ENCODE results near the gene ZNF439.

DNA sequence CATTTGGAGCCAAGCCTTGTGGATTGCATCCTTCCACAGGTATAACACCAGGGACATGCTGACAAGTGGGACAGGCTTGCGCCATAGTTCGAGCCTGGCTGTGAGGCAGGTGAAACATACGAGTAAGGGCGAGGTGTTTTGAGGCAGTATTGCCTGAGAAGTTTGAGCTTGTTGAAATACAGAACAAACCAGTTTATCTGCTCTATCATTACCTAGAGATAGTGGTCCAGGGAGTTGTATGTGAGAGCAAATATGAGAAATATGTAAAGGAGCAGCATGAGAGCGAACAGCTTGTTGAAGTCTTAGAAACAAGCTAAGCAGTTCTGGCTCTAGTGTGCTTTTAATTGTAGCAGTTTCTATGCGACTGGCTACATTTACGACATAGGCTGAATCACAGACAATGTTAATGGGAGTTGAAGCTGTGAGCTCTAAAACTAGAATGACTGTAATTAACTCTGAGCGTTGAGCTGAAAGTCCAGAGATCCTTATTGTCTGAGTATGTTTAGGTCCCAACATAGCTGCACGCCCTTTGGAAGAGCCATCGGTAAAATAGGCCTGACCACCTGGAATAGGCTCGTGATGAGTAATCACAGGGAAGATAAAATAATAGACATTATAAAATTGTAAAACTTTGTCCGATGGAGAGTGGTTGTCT lies 8.2 kb downstream of the ZNF439 start:
- no peak for TF ChIP-seq POLR2AphosphoS5 (IDR thresholded peaks at IDR 0.05)
- TF ChIP-seq, protein P1, sequence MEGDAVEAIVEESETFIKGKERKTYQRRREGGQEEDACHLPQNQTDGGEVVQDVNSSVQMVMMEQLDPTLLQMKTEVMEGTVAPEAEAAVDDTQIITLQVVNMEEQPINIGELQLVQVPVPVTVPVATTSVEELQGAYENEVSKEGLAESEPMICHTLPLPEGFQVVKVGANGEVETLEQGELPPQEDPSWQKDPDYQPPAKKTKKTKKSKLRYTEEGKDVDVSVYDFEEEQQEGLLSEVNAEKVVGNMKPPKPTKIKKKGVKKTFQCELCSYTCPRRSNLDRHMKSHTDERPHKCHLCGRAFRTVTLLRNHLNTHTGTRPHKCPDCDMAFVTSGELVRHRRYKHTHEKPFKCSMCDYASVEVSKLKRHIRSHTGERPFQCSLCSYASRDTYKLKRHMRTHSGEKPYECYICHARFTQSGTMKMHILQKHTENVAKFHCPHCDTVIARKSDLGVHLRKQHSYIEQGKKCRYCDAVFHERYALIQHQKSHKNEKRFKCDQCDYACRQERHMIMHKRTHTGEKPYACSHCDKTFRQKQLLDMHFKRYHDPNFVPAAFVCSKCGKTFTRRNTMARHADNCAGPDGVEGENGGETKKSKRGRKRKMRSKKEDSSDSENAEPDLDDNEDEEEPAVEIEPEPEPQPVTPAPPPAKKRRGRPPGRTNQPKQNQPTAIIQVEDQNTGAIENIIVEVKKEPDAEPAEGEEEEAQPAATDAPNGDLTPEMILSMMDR (IDR thresholded peaks at IDR 0.05) = no peak

All from stomach (tissue), 4 donors.